Activated CD8-positive, alpha-beta memory T cell treated with anti-CD3 and anti-CD28 coated beads for 36 hours (primary cell): ENCODE results near the gene SDR42E2. TPM values are rescaled to one million over a fixed set of nuclear protein-coding genes. Genes with fewer than 3 reads are reported as not detected.

Source experiments
- CTCF ChIA-PET: fragments of 350-600 bp; sonication (Branson Sonifier 250); formaldehyde crosslinking; loops from one replicate; lab custom pipeline; 2021; ENCODE audit warnings: antibody characterized with exemption; lab: Charles Lee
- POLR2A ChIA-PET: fragments of 350-600 bp; sonication (Branson Sonifier 250); formaldehyde crosslinking; loops from one replicate; lab custom pipeline; 2021; ENCODE audit warnings: antibody characterized with exemption; lab: Charles Lee
- total RNA-seq, 2 experiments: library from RNA; stranded (reverse); gene quantifications; one replicate each; pipeline ENCODE4 v1.2.3, GENCODE V29; 2021

Gene SDR42E2
- total RNA-seq, 2 experiments from 2014 or later, result not detected

DNA sequence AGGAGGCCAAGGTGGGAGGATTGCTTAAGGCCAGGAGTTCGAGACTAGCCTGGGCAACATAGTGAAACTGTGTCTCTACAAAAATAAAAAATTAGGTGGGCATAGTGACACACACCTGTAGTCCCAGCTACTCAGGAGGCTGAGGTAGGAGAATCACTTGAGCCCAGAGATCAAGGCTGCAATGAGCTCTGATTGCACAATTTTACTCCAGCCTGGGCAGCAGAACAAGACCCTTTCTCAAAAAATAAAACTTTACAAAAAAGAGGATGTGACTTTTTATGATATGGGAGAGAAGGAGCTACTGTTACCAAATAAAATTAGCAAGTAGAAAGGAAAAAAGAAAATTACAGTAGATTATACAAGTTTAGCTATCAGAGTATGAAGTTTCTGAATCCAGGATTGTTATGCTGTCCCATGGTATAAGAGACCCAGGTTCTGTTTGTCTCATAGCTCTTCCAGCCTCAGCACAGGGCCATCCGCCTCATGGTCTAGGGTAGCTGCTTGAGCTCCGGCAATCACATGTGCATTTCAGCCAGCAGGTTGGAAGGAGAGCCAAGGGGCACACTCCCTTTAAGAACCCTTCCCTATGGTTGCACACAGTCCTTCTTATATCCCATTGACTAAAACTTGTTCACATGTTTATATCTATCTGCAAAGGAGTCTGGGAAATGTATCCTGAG, 57.2 kb downstream of the SDR42E2 start:
- POLR2A ChIA-PET, result interaction anchor here (0.7 kb wide), 1 partner anchor 972 kb away, joined by 5 read pairs; no protein-coding TSS in a partner anchor
- CTCF ChIA-PET, result interaction anchor here (1.2 to 1.3 kb wide), 3 partner anchors 11 to 13 kb away, joined by 3 read pairs; partner anchors contain the start of gene EEF2K

DNA sequence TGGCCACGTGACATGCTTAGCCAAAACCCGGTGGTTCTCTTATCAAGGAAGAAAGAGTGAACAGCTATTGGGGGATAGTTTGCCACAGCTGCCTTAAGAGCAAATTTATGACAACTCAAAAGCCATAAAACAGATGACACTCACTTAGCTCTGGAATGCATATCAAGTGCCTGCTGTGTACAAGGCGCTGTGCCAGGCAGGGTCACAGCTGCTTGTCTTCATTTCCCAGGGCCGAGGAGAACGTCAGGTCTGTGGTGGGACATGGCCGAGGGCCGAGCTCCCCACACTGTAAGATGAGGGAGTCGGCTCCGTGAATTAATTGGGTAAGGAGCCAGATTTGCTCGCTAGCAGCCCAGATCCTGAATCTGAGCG, 57.7 kb downstream of the SDR42E2 start:
- ChIA-PET POLR2A (no interaction called here), CTCF (interaction anchor here (1.3 kb wide), 2 partner anchors 10 to 14 kb away, joined by 3 read pairs; partner anchors contain the start of gene EEF2K)

DNA sequence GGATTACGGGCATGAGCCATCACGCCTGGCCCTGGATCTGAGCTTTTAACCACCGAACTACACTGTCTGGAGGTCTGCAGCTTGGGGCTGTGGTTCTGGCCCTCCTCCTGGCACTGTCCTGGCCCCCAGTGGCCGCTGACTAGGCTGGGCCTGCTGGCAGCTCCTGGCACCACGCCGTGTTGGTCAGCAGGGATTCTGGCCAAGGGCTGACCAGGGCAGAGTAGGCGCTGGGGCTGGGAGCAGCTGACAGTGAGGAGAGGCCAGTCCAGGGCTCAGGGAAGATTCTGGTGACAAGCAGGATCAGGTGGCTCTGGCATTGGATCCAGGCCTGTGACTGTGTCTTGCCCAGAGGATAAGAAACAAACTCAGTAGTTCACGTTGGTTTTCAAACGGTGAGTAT, 58.4 kb downstream of the SDR42E2 start:
- ChIA-PET CTCF (interaction anchor here (1.3 kb wide), 2 partner anchors 10 to 15 kb away, joined by 3 read pairs; partner anchors contain the start of gene EEF2K), POLR2A (no interaction called here)

DNA sequence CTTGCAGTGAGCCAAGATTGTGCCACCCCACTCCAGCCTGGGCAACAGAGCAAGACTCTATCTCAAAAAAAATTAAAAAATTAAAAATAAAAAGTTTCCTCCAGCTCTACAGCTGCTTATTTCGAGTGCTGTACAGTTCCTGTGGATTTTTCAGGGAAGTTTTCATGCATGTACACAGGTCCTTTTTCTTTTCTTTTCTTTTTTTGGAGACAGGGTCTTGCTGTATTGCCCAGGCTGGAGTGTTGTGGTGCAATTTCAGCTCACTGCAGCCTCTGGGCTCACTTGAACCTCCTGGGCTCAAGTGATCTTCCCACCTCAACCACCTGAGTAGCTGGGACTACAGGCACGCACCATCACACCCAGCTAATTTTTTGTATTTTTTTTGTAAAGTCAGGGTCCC, 59.7 kb downstream of the SDR42E2 start:
- CTCF ChIA-PET, result no interaction called here
- POLR2A ChIA-PET, result interaction anchor here (0.6 kb wide), 1 partner anchor 10 kb away, joined by 10 read pairs; no protein-coding TSS in a partner anchor

DNA sequence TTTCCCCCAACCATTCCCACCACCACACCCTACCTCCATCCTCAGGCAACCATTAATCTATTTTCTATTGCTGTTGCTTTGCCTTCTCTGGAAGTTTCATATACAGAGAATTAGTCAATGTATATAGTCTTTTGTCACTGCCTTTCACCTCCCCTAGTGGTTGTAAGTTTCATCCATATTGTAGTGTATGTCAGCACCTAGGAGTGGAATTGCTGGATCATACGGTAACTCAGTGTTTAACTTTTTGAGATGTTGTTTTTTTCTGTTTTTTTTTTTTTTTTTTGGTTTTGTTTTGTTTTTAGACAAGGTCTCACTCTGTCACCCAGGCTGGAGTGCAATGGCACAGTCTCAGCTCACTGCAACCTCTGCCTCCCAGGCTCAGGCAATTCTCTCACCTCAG, 60.7 kb downstream of the SDR42E2 start:
- CTCF ChIA-PET, result interaction anchor here (0.7 kb wide), 2 partner anchors 18 to 41 kb away, joined by 3 read pairs; no protein-coding TSS in a partner anchor
- POLR2A ChIA-PET, result no interaction called here

DNA sequence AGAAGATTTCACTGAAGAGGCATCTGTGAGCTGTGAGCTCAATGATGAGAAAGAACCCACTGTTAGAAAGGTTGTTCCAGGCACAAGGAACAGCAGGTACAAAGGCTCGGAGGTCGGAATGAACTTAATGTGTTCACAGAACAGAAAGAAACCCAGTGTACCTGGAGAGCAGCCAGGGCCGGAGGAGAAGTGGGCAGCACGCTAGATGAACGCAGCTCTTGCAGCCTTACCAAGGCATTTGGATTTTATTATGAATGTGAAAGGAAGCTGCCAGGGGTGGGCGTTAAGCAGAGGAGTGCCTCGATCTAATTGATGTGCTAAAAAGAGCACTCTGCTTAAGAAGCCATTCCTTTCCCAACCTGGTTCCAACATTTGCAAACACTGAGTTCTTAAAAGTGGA, 62.8 kb downstream of the SDR42E2 start:
- CTCF ChIA-PET, result interaction anchor here (1.3 kb wide), 1 partner anchor 8 kb away, joined by 5 read pairs; no protein-coding TSS in a partner anchor
- POLR2A ChIA-PET, result no interaction called here

DNA sequence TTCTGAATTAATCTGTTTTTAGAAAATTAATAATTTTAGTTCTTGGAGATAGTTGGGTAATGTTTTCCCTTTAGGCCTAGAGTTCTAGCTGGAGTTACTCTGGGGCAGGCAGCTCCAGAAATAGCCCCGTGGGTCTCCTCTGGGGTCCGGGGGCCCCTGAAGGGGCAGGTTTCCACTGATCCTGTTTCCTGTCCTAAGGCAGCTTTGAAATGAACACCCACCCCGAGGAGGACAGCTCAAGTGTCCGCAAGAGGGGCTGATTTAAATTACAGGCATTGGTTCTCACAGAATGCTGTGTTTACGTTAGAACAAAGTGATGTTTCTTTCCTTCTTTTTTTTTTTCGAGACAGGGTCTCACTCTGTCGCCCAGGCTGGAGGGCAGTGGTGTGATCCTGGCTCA, 67.6 kb downstream of the SDR42E2 start:
- ChIA-PET CTCF (no interaction called here), POLR2A (no interaction called here)

DNA sequence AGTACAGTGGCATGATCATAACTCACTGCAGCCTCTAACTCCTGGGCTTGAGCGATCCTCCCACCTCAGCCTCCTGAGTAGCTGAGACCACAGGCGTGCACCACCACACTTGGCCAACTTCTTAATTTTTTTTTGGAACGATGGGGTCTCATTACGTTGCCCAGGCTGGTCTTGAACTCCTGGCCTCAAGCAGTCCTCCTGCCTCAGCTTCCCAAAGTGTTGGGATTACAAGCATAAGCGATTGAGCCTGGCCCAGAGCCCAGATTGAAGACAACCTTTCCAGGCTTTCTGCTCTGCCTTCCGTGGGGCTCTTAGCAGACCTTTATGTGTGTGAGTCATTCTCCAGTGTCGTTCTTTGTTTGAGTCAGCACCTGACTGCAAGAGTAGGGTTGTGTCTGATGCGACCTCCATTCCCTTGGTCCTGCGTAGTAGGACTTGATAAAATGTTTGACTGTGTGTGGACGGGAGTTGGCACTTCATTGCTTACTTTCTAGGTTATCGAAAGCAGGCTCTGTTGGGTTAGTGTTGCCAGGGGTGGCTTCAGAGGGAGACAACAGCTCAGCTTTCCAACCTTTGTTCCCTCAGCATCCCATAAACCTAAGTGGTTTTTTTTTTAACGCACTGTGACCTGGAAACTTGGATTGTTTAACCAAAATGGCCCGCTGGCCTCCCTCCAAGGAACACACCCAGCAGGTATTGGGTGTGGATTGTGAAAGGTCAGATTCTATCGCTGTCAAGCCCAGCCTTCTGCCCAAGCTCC, 70.2 kb downstream of the SDR42E2 start:
- CTCF ChIA-PET, result interaction anchor here (0.7 to 1.6 kb wide), 2 partner anchors 11 to 26 kb away, joined by 3 to 7 read pairs; partner anchors contain the start of gene EEF2K
- POLR2A ChIA-PET, result interaction anchor here (0.6 kb wide), 1 partner anchor 10 kb away, joined by 10 read pairs; no protein-coding TSS in a partner anchor

DNA sequence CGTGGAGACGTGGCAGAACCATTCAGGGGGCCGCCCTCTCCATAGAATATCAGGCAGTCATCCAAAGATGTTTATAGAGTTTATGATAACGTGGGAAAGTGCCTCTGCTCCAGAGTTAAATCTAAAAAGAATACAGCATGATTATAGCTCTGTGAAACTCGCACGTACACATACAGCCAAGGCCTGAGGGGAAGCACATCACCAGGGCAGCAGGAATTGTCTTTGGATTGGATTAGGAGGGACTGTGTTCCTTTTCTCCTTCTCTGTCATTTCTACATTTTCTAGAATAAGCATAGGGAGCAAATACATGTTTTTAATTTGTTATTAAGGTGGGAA, 70.7 kb downstream of the SDR42E2 start:
- ChIA-PET POLR2A (no interaction called here), CTCF (interaction anchor here (1.6 kb wide), 1 partner anchor 26 kb away, joined by 7 read pairs; the partner anchor contains the start of gene EEF2K)

DNA sequence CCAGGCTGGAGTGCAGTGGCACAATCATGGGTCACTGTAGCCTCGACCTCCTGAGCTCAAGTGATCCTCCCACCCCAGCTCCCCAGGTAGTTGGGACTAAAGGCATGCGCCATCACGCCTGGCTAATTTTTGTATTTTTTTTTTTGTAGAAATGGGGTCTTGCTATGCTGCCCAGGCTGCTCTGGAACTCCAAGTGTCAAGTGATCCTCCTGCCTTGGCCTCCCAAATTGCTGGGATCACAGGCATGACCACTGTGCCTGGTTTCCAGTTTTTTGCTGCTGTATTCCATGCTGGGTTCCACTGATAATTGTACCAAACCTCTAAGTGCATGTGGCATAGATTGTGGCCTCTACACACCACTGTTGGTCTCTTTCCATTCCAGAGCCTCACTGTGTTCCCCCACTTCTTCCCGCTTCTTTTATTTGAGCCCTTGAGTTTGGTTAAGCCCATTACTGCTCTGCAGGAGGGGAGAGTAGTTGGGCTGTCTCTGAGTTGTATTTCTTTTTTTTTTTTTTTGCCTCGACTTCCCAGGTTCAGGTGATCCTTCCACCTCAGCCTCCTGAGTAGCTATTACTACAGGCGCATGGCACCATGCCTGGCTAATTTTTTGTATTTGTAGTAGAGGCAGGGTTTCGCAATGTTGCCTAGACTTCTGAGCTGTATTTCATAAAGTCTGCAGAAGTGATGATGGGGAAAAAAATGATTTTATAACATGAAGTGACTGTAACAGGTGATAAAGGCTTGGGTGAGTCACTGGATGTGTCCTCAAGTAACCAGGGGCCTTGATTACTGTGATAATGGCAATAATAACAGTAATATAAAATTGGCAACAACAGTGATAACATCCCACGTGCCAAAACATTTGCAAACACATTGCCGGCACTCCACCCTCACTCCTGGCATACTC, 73.8 kb downstream of the SDR42E2 start:
- POLR2A ChIA-PET, result interaction anchor here (0.6 kb wide), 1 partner anchor 30 kb away, joined by 4 read pairs; no protein-coding TSS in a partner anchor
- CTCF ChIA-PET, result no interaction called here

DNA sequence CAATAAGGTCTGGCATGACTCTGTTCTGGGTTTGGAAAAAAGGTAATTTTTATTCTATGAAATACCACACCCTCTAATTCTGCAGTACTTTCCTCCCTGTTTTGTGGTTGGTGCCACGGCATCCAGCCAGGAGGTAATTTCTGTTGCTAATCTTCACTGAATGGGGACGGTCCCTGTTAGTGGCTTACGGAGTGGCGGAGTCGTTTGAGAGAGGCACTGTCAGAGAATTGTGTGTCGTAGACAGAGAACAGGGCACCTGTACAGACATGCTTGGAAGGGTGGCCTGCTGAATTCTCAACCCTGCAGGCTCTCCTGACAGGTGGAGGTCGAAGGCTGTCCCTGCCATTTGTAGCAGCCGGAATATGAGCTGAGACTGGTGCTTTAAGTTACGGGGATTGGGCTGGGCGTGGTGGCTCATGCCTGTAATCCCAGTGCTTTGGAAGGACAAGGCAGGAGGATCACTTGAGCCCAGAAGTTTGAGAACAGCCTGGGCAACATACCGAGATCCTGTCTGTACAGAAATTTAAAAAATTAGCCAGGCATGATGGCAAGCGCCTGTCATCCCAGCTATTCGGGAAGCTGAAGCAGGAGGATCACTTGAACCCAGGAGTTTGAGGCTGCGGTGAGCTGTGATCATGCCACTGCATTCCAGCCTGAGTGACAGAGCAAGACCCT, 77.0 kb downstream of the SDR42E2 start:
- ChIA-PET CTCF (interaction anchor here (0.7 kb wide), 1 partner anchor 133 kb away, joined by 3 read pairs; no protein-coding TSS in a partner anchor), POLR2A (no interaction called here)

DNA sequence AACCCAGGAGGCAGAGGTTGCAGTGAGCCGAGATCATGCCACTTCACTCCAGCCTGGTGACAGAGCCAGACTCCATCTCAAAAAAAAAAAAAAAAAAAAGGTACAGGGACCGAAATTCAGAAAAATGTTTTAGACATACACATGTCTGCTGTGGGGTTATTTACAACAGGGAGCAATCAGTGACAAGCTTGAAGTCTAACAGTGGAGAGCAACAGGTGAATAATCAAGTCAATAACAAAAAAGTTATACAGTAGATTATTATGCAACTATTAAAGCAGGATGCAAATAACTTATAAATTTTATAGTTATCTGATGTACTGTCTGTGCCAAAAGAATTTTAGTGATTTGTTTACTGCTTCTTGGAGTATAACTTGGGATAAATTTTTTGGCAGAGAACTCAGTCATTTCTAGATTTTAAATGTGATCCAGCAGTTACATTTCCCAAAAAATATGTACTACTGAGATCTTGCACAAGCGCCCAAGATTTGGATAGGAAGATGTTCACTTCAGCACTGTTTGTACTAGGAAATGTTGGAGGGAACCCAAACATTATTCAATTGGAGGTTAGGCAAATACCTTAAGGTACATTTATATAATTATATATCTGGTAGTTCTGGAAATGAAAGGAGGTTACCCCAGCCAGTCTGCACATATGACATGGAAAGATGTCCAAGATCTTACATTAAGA, 77.9 kb downstream of the SDR42E2 start:
- CTCF ChIA-PET, result interaction anchor here (0.6 to 0.7 kb wide), 2 partner anchors 17 to 132 kb away, joined by 3 read pairs; no protein-coding TSS in a partner anchor
- POLR2A ChIA-PET, result no interaction called here

Other genes with a start within 250 kb of the SDR42E2 start
- gene UQCRC2, start 209.1 kb upstream of the SDR42E2 start, total RNA-seq, result 100 to 1,000 TPM; 213 to 237 TPM
- not detected for gene PDZD9, start 161.4 kb upstream of the SDR42E2 start, total RNA-seq
- gene MOSMO, start 154.4 kb upstream of the SDR42E2 start, total RNA-seq, result 1 to 10 TPM; 8.7 to 9.3 TPM
- gene VWA3A, start 70.0 kb upstream of the SDR42E2 start, total RNA-seq, result under 1 TPM in 1 of 2 experiments, not detected in 1; 0.08 TPM
- 10 to 100 TPM; 29.7 to 31.0 TPM for gene EEF2K, start 43.8 kb downstream of the SDR42E2 start, total RNA-seq
- 100 to 1,000 TPM; 108 to 113 TPM for gene POLR3E, start 134.9 kb downstream of the SDR42E2 start, total RNA-seq
- 10 to 100 TPM; 33.1 to 35.9 TPM for gene CDR2, start 212.1 kb downstream of the SDR42E2 start, total RNA-seq